GM21737 (cell line): ENCODE measurements around the gene TRIM56.
A peak's percentile ranks its signal among the peaks of the same experiment; 100 is the strongest.
"Not testable (repeated sequence)": the region's sequence is repeated elsewhere in the genome, so short reads cannot be mapped to it uniquely, and the experiment has no call there.

Experiments
- ATAC-seq: cut with Tn5 transposase; IDR thresholded peaks from one replicate; pipeline ENCODE4 v1.9.1; 2021; ENCODE audit warnings: mild to moderate bottlenecking, moderate library complexity; ENCODE audit not compliant: unreplicated experiment

The TRIM56 gene, protein sequence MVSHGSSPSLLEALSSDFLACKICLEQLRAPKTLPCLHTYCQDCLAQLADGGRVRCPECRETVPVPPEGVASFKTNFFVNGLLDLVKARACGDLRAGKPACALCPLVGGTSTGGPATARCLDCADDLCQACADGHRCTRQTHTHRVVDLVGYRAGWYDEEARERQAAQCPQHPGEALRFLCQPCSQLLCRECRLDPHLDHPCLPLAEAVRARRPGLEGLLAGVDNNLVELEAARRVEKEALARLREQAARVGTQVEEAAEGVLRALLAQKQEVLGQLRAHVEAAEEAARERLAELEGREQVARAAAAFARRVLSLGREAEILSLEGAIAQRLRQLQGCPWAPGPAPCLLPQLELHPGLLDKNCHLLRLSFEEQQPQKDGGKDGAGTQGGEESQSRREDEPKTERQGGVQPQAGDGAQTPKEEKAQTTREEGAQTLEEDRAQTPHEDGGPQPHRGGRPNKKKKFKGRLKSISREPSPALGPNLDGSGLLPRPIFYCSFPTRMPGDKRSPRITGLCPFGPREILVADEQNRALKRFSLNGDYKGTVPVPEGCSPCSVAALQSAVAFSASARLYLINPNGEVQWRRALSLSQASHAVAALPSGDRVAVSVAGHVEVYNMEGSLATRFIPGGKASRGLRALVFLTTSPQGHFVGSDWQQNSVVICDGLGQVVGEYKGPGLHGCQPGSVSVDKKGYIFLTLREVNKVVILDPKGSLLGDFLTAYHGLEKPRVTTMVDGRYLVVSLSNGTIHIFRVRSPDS

DNA sequence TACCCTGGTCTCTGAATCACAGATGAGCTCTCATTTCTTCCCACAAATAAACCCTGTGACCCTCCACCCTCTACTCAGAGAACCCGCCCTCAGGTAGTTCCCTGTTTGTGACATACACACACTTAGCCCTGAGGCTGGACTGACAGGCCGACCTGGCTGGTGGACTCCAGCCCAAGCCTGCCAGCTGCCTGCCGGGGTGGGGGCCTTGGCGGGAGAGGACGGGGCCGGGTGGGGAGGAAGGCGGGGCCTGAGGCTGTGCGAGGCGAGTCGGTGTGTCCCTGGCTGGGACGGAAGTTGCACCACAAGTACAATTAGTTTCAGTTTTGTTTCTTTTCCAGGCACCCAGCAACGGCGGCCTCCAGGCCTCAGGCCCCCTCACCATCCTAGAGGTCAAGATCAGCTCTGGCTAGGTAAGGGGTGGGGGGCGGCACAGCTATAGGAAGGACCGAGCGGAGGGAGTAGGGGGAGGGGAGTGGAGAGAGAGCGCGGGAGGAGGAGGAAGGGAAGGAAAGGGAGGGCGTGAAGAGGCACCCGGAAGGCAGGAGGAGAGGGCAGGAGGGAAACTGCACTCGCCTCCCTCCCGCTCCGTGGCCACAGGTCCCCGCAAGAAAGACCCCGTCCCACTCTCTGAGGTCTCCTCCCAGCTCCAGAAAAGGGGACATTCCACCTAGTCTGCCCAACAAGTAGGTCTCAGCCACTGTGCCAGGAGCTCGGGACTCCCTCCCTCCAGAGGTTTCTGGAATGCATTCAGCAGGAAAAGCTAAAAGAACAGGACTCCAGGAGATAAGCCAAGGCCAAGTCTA lies at the start of gene TRIM56:
Gene TRIM56, plus strand, starts transcription at position 320 of the 803 bp plus-strand sequence. CDS start 1,832 bp downstream, outside the sequence.
- peak; percentile 85 for ATAC-seq

DNA sequence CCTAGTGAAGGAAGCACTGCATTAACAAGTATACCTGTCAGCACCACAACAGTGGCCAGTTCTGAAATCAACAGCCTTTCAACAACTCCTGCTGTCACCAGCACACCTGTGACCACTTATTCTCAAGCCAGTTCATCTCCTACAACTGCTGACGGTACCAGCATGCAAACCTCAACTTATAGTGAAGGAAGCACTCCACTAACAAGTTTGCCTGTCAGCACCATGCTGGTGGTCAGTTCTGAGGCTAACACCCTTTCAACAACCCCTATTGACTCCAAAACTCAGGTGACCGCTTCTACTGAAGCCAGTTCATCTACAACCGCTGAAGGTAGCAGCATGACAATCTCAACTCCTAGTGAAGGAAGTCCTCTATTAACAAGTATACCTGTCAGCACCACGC lies 49.3 kb upstream of the TRIM56 start:
- no peak for ATAC-seq

DNA sequence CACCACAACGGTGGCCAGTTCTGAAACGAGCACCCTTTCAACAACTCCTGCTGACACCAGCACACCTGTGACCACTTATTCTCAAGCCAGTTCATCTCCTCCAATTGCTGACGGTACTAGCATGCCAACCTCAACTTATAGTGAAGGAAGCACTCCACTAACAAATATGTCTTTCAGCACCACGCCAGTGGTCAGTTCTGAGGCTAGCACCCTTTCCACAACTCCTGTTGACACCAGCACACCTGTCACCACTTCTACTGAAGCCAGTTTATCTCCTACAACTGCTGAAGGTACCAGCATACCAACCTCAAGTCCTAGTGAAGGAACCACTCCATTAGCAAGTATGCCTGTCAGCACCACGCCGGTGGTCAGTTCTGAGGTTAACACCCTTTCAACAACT lies 44.0 kb upstream of the TRIM56 start:
- ATAC-seq = not testable (repeated sequence)

DNA sequence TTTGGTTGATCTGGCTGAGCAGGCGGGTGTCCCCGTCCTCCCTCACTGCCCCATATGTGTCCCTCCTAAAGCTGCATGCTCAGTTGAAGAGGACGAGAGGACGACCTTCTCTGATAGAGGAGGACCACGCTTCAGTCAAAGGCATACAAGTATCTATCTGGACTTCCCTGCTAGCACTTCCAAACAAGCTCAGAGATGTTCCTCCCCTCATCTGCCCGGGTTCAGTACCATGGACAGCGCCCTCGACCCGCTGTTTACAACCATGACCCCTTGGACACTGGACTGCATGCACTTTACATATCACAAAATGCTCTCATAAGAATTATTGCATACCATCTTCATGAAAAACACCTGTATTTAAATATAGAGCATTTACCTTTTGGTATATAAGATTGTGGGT lies 26.9 kb upstream of the TRIM56 start:
- ATAC-seq = no peak

DNA sequence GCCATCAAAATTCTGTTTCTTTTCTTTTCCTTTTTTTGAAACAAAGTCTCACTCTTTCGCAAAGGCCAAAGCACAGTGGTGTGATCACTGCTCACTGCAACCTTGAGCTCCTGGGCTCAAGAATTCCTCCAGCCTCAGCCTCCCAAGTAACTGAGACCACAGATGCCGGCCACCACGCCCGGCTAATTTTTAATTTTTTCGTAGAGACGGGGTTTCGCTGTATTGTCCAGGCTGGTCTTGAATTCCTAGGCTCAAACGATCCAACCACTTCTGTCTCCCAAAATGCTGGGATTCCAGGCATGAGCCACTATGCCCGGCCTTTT lies 25.7 kb upstream of the TRIM56 start:
- no peak for ATAC-seq

DNA sequence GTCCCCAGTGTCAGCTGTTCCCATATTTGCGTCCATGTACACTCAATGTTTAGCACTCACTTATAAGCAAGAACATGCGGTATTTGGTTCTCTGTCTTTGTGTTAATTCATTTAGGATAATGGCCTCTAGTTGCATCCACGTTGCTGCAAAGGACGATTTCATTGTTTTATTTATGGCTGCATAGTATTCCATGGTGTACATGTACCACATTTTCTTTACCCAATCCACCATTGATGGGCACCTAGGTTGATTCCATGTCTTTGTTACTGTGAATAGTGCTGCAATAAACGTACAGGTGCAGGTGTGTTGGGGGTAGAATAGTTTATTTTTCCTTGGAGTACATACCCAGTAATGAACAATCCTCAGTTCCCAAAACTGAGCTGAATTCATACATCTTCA lies 24.3 kb upstream of the TRIM56 start:
- ATAC-seq = no peak

DNA sequence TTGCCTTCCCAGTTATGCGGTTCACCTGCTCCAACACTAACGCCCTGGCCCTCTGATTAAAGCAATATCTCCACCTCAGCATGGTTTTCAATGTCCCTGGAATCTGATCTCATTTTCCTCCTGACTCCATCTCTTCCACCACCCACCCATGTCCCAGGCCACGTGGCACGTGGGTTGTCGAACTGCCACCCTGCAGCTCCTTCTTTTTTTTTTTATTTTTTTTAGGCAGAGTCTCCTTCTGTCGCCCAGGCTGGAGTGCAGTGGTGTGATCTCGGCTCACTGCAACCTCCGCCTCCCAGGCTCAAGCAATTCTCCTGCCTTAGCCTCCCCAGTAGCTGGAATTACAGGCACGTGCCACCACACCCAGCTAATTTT lies 21.1 kb upstream of the TRIM56 start:
- ATAC-seq = not testable (repeated sequence)

DNA sequence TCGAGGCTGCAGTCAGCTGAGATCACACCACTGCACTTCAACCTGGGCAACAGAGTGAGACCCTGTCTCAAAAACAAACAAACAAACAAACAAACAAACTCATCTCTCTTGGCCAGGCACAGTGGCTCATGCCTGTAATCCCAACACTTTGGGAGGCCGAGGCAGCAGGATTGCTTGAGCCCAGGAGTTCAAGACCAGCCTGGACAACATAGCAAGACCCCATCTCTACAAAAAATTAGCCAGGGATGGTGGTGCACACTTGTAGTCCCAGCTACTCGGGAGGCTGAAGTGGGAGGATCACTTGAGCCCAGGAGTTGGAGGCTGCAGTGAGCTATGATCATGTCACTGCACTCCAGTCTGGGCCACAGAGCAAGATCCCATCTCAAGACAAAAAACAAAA lies 20.1 kb upstream of the TRIM56 start:
- not testable (repeated sequence) for ATAC-seq

DNA sequence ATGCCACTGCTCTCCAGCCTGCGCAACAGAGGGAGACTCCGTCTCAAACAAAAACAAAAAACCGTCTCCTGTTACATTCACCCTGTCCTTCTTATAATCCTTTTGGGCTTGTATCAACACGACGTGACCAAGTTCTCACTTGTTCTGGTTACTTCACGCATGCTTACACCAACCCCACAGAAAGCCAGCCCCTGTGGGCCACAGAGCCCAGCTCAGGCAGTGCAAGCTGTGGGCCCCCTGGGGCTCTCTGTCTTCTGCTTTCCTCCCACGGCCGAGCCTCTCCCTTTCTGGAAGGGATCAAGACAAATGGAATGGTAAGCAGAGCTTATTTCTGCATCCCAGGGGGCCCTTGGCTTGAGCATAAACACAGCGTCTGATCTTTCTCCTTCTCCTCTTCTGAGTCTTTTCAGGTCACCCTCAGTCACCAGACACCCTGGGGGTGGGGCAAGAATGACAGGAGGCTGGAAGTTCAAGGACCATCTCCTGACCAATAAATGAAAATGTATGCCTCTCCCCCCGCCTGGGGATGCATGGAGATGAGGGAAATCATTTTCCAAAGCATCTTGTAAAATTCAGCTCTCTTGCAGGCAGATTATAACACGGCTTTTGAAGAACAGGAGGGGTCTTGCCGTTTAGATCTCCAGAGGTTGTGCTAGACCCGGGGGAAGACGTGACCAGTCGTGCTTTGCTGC lies 19.0 kb upstream of the TRIM56 start:
- ATAC-seq = no peak

DNA sequence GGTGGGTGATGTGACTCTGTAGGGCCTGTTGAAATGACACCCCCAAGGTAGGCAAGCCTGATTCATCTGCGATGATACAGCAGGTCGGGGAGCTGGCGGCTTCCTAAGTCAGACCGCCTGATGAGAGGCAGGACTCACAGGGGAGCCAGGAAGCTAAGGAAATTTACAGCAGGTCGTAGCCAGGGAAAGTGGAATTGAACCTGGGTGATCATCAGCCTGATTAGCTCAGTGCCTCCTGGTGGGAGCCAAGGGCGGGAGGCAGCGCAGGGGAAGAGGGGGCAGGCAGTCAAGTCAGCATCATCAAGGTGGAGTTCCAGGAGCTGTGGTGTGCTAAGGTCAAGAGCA lies 18.5 kb upstream of the TRIM56 start:
- no peak for ATAC-seq

DNA sequence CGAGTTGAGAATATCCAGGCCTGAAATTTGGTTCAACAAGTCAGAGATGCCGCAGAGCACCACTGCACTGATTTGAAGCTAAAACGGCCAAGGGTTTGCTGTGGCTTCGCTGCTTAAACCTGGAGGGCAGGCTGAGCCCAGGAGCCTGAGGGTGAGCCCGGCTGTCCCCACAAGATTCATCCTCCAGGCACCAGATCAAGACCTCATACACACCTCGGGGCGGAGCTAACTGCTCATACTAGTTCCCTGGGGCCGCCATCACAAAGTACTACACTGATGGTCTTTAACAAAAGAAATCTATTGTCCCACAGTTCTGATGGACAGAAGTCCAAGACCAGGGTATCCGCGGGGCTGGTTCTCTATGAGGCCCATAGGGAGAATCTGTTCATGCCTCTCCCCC lies 16.9 kb upstream of the TRIM56 start:
- ATAC-seq = no peak

DNA sequence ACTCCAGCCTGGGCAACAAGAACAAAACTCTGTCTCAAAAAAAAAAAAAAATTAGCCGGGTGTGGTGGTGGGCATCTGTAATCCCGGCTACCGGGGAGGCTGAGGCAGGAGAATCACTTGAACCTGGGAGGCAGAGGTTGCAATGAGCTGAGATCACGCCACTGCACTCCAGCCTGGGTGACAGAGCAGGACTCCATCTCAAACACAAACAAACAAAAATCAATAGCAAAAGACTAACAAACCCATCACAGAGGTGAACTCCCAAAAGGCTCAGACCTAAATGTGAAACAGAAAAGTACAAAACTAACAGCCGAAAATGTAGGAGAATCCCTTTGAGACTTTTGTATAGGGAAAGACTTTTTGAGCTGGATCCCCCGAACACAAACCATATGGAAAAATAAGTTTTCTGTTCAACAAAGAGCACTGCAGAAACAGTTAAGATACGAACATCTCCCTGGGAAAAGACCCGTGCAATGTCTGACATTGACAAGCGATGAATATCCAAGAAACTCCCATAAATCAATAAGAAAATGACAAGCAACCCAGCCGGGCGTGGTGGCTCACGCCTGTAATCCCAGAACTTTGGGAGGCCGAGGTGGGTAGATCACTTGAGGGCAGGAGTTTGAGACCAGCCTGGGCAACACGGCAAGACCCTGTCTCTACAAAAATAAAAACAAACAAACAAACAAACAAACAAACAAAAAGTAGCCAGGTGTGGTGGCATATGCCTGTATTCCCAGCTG lies 13.7 kb upstream of the TRIM56 start:
- ATAC-seq = not testable (repeated sequence)

DNA sequence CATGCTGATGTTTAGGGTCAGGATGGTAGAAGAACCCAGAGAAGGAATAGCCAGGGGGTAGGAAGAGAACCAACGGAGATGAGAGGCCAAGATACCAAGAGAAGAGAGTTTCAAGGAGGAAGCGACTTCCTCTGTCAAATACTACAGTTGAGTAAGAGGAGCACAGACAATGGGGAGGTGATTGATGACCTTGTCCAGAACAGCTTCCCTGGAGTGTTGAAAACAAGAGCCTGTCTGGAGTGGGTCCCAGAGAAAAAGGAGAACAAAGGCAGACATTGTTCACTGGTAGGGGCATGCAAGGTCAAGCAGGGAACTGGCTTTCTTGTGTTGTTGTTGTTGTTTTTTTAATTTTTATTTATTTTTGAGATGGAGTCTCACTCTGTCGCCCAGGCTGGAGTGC lies 9.6 kb upstream of the TRIM56 start:
- no peak for ATAC-seq

DNA sequence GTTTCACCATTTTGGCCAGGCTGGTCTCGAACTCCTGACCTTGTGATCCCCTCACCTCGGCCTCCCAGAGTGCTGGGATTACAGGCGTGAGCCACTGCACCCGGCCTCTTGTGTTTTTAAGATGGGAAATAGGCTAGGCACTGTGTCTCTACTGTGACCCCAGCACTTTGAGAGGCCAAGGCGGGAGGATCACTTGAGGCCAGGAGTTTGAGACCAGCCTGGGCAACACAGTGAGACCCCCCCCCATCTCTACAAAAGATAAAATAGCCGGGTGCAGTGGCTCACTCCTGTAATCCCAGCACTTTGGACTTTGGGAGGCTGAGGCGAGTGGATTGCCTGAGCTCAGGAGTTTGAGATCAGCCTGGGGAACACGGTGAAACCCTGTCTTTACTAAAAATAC lies 9.1 kb upstream of the TRIM56 start:
- not testable (repeated sequence) for ATAC-seq

DNA sequence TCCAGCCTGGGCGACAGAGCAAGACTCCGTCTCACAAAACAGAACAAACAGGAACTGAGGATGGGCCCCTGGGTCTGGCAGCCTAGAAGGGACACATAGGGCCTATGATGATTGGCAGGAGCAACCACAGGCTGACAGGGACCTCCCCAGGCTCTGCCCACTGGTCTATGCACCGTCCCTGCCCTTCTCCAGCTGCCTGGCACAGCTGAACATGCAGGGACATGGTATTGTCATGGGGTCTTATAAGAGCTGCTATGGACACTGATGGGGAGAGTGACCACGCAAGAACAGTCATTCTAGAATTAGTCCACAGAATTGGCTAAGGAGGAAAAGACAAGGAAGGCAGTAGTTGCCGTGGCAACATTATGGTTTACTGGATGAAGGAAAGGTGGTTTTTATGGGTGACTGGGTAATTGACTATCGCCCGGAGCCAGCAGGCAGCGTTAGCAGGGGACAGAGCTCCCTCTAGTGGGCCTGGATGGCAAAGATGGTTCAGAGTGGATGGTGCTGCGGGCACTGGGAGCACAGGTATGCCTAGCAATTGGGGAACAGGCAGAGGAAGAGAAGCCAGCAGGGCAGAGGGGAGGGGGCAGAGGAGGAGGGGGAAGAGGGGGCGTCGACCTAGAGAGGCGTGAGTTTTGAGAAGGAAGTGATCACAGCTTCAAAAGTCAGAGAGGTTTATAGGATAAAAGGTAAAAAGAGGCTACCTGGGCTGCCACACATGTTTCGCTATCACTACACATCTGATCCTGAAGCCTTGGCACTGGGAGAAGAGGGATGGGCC lies 7.8 kb upstream of the TRIM56 start:
- ATAC-seq = peak; percentile 82

DNA sequence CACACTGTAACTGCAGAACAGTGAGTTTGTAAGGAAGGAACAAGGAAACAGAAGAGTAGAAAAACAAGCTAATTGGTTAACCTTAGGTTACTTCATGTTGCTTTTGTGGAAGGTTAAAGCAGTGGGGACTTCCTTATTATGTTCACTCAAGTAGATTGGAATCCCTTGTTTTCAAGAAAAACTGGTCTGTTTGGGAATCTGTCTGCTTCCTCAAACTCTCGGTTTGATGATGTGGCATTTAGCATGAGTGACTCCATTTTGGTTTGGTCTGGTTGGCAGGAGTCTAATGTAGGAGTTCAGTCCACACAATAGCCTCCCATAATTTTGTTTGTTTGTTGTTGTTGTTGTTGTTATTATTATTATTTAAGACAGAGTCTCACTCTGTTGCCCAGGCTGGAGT lies 3.8 kb upstream of the TRIM56 start:
- ATAC-seq = no peak

DNA sequence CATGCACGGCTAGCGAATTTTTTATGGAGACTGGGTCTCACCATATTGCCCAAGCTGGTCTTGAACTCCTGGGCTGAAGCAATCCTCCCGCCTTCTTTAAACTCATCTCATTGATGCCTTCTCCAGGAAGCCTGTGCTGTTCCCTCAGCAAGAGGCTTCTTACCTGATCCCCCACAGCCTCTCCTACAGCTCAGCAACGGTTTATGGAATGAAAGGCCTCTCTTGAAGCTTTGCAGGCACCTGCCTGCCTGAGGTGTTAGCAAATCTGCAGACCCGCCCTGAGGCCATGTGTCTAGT lies 468 bp upstream of the TRIM56 start:
- no peak for ATAC-seq

DNA sequence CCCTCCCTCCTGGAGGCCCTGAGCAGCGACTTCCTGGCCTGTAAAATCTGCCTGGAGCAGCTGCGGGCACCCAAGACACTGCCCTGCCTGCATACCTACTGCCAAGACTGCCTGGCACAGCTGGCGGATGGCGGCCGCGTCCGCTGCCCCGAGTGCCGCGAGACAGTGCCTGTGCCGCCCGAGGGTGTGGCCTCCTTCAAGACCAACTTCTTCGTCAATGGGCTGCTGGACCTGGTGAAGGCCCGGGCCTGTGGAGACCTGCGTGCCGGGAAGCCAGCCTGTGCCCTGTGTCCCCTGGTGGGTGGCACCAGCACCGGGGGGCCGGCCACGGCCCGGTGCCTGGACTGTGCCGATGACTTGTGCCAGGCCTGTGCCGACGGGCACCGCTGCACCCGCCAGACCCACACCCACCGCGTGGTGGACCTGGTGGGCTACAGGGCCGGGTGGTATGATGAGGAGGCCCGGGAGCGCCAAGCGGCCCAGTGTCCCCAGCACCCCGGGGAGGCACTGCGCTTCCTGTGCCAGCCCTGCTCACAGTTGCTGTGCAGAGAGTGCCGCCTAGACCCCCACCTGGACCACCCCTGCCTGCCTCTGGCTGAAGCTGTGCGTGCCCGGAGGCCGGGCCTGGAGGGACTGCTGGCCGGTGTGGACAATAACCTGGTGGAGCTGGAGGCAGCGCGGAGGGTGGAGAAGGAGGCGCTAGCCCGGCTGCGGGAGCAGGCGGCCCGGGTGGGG lies 2.2 kb downstream of the TRIM56 start:
- no peak for ATAC-seq

DNA sequence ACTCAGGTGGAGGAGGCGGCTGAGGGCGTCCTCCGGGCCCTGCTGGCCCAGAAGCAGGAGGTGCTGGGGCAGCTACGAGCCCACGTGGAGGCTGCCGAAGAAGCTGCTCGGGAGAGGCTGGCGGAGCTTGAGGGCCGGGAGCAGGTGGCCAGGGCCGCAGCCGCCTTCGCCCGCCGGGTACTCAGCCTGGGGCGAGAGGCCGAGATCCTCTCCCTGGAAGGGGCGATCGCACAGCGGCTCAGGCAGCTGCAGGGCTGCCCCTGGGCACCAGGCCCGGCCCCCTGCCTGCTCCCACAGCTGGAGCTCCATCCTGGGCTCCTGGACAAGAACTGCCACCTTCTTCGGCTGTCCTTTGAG lies 2.8 kb downstream of the TRIM56 start:
- no peak for ATAC-seq
